Measurements from ENCODE around the gene SLC44A3.

DNA sequence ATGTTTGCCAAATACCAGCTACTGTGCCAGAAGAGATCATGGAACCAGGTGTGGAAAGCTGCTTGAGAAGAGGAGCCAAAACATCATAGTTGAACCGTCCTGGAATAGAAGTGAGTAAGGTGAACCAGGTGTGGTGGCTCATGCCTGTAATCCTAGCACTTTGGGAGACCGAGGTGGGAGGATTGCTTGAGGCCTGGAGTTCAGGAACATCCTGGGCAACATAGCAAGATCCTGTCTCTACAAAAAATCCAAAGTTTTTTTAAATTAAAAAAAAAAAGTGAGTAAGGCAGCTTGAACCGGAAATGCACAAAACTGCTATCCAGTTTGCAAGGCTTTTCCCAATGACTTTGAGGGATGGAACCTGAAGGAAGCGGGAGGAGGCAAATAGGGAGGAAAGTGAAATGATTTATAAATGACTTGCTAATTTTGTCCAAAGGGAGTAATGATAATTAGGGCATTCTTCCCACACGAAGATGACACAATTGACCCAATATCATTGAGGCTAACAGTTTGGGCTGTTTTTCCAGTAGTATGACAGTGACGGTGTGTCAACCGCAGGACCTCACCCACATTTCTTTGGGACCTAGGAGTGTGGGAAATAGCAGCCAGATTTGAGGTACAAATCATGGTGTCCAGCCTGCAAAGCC lies 108.3 kb downstream of the SLC44A3 start:
- TF ChIP-seq GATA2 (IDR thresholded peaks at IDR 0.05; ENCODE audit: low read depth, low read length): no peak
- TF ChIP-seq GATA3 (IDR thresholded peaks at IDR 0.05; ENCODE audit: low read depth, low read length): no peak
